DND-41 (cell line): Measurements from ENCODE around the gene MECP2.

Experiments used
- ATAC-seq: fragments of 200-7000 bp; cut with Tn5 transposase; 3 replicates; pipeline ENCODE4 v1.9.1; 2021; ENCODE audit warnings: low read depth; ENCODE audit not compliant: insufficient read depth
- DNase-seq: peaks from one replicate; pipeline ENCODE4 v3.0.0-alpha.2; 2020
- H2AFZ ChIP-seq: 2 replicates; pipeline ENCODE4 v1.6.0; 2012; ENCODE audit warnings: low read depth, low read length
- H3K27ac ChIP-seq: 2 replicates; pipeline ENCODE4 v1.5.1; 2012; ENCODE audit warnings: low read length, inconsistent platforms
- H3K27me3 ChIP-seq: fragments of 200-600 bp; sonication (generic); 2 replicates; pipeline ENCODE4 v1.6.0; 2012; ENCODE audit warnings: low read length, mild to moderate bottlenecking, inconsistent platforms; ENCODE audit not compliant: insufficient read depth, poor library complexity
- H3K36me3 ChIP-seq: 2 replicates; pipeline ENCODE4 v1.5.1; 2012; ENCODE audit warnings: low read length, inconsistent platforms; ENCODE audit not compliant: insufficient read depth
- H3K4me1 ChIP-seq: 2 replicates; pipeline ENCODE4 v1.5.1; 2012; ENCODE audit warnings: mild to moderate bottlenecking, low read length; ENCODE audit not compliant: insufficient read depth
- H3K4me2 ChIP-seq: 2 replicates; pipeline ENCODE4 v1.6.0; 2012; ENCODE audit warnings: mild to moderate bottlenecking, moderate library complexity, low read length, inconsistent platforms; ENCODE audit not compliant: insufficient read depth
- H3K4me3 ChIP-seq, 2 experiments: fragments of 200-600 bp in 1 of 2; shearing (Covaris generic) in 1 of 2; 2 replicates each; pipeline ENCODE4 v1.5.1; 2012 to 2016; ENCODE audit warnings: inconsistent platforms in 2 of 2, low read length in 2 of 2, mild to moderate bottlenecking in 2 of 2, low read depth in 1 of 2, moderate library complexity in 1 of 2
- H3K79me2 ChIP-seq: 2 replicates; pipeline ENCODE4 v1.6.0; 2012; ENCODE audit warnings: low read length, inconsistent platforms; ENCODE audit not compliant: insufficient read depth
- H3K9ac ChIP-seq: 2 replicates; pipeline ENCODE4 v1.6.0; 2012; ENCODE audit warnings: low read depth, mild to moderate bottlenecking, inconsistent platforms, low read length, moderate library complexity
- H3K9me3 ChIP-seq: 2 replicates; pipeline ENCODE4 v1.5.1; 2012; ENCODE audit warnings: low read length, moderate library complexity, mild to moderate bottlenecking, inconsistent platforms; ENCODE audit not compliant: insufficient read depth, severe bottlenecking
- H4K20me1 ChIP-seq: 2 replicates; pipeline ENCODE4 v1.6.0; 2012; ENCODE audit warnings: low read length; ENCODE audit not compliant: insufficient read depth
- EZH2 ChIP-seq: IDR thresholded peaks from 3 replicates; pipeline ENCODE4 v1.6.1; 2012; ENCODE audit warnings: borderline replicate concordance, low read depth, mild to moderate bottlenecking, moderate library complexity, low read length, inconsistent platforms; ENCODE audit not compliant: severe bottlenecking
- TF ChIP-seq, protein P1 (sequence below): IDR thresholded peaks from 2 replicates; pipeline ENCODE4 v1.5.1; 2012; ENCODE audit warnings: borderline replicate concordance, low read length, moderate library complexity, mild to moderate bottlenecking; ENCODE audit not compliant: poor library complexity, severe bottlenecking; ENCODE audit errors: extremely low read depth

Gene MECP2

DNA sequence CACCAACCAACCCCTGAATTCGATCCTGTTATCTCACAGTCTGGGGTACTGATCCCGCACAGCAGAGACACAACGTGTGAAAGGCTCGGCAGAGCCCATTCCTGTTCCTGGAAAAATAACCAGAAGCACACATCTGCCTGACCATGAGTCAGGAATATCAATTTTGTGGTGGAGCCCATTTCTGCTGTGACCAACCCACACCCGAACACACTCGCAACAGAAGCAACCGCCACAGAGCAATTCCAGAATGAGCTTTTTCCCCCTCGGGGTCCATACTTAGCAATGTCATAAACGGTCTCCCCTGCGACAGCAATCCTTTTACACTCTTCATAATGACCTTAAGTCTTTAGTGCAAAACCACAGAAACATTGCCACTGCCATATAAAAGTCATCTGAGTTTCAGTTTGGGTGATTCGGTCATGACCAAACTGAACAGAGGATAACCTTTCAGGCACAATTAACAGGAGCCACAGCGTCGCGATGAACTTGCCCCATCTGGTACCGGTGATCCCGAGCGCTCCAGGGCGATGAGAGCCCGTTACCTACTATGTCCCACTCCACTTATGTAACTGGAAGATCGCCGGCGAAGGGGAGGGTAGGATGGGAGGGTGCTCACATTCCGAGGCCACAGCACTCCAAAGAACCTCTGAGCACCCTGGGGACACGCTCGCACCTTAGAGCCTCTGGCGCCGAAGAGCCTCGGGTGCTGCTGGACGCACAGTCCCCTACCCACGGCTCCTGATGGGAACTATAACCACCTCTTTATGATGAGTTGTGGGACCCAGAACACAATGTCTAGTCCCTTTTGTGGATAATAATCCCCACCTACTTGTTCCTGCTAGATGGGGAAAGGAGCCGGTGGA, 1.1 kb downstream of the MECP2 start:
- H3K9ac ChIP-seq = peak overlapping the region; percentile 73
- H3K27ac ChIP-seq = peak overlapping the region; percentile 77
- peaks cover 46% of the 10 kb centered on the region for H4K20me1 ChIP-seq
- H3K27me3 ChIP-seq = no peaks in the 10 kb centered on the region
- peaks cover 64% of the 10 kb centered on the region for H3K79me2 ChIP-seq
- H3K4me2 ChIP-seq = peak overlapping the region; percentile 92
- peak overlapping the region; percentile 52; the same call in 1 of the 2 replicates for H2AFZ ChIP-seq
- peaks cover 13% of the 10 kb centered on the region for H3K36me3 ChIP-seq
- peak overlapping the region; percentile 57 to 76; a peak in 3 of 4 replicates for H3K4me3 ChIP-seq
- DNase-seq (no peak), ATAC-seq (no peak)
- TF ChIP-seq, protein P1, sequence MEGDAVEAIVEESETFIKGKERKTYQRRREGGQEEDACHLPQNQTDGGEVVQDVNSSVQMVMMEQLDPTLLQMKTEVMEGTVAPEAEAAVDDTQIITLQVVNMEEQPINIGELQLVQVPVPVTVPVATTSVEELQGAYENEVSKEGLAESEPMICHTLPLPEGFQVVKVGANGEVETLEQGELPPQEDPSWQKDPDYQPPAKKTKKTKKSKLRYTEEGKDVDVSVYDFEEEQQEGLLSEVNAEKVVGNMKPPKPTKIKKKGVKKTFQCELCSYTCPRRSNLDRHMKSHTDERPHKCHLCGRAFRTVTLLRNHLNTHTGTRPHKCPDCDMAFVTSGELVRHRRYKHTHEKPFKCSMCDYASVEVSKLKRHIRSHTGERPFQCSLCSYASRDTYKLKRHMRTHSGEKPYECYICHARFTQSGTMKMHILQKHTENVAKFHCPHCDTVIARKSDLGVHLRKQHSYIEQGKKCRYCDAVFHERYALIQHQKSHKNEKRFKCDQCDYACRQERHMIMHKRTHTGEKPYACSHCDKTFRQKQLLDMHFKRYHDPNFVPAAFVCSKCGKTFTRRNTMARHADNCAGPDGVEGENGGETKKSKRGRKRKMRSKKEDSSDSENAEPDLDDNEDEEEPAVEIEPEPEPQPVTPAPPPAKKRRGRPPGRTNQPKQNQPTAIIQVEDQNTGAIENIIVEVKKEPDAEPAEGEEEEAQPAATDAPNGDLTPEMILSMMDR = no peak
- no peak for TF ChIP-seq EZH2
- peaks cover 37% of the 10 kb centered on the region for H3K4me1 ChIP-seq
- H3K9me3 ChIP-seq = no peaks in the 10 kb centered on the region

DNA sequence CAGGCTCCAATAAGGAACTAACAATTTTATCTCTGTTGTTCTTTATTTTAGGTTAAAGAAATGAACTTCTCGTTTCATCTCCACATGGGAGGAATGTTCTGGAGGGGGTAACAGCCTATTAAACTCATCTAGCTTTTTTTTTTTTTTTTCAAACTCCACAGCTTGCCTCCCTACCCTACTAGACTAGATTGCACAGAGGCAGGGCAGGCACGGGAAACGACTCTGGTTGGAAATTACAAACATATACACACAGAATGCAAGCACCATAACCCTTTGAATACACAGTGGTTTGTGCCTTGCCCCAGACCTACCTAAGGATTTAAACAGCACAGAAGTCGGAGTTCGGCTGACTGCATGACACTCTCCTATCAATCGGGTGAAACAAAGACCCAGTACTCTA, 2.7 kb downstream of the MECP2 start:
- peak overlapping the region; percentile 92 for H3K4me2 ChIP-seq

DNA sequence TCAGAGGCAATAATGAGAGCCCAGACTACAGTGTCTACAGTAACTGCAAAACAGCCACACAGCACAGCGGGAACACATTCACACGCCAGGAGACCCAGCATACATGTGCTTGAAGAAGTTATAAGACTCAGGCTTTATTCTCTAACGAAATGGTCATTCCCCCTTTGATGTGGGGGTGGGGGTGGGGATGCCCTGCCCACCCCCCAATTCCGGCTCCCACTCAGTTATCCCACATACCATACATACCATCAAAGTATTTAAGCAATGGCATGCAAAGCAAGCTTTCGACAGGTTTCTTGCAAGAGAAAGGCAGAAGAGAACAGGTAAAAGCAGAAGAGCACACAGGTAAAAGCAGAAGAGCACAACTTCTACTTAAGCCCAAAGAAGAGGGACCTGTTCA, 3.6 kb downstream of the MECP2 start:
- ATAC-seq = no peak
- H3K79me2 ChIP-seq = peaks cover 86% of the 10 kb centered on the region
- H2AFZ ChIP-seq = no peak overlapping the region
- H3K27me3 ChIP-seq = no peaks in the 10 kb centered on the region
- H3K36me3 ChIP-seq = peaks cover 27% of the 10 kb centered on the region
- no peak overlapping the region; a peak in 1 of 4 replicates for H3K4me3 ChIP-seq
- no peak overlapping the region for H3K27ac ChIP-seq
- H3K4me2 ChIP-seq = peak overlapping the region; percentile 92; the same call in 1 of the 2 replicates
- H3K9ac ChIP-seq = no peak overlapping the region
- TF ChIP-seq, protein P1 = no peak
- no peak for TF ChIP-seq EZH2
- peaks cover 54% of the 10 kb centered on the region for H4K20me1 ChIP-seq
- no peaks in the 10 kb centered on the region for H3K9me3 ChIP-seq
- DNase-seq = no peak
- peaks cover 37% of the 10 kb centered on the region for H3K4me1 ChIP-seq

More for the DNA sequence above, 2.7 kb downstream of the MECP2 start:
- DNase-seq (no peak), ATAC-seq (no peak)
- Histone ChIP-seq H2AFZ (no peak overlapping the region), H3K36me3 (peaks cover 23% of the 10 kb centered on the region), H3K4me1 (peaks cover 37% of the 10 kb centered on the region), H4K20me1 (peaks cover 54% of the 10 kb centered on the region), H3K9me3 (no peaks in the 10 kb centered on the region), H3K27me3 (no peaks in the 10 kb centered on the region), H3K27ac (no peak overlapping the region), H3K79me2 (peaks cover 79% of the 10 kb centered on the region), H3K4me3 (no peak overlapping the region), H3K9ac (0 out of 2 replicates have a peak overlapping the region, but pooled peaks have one; percentile 12)
- TF ChIP-seq EZH2 = no peak
- TF ChIP-seq, protein P1 = no peak
